Glomerular endothelial cell (primary cell): ENCODE results near the gene GOLGA6B. TPM values are rescaled to one million over a fixed set of nuclear protein-coding genes. Genes with fewer than 3 reads are reported as not detected.

Experiments
- total RNA-seq: library from RNA; depleted of rRNA; stranded (reverse); fragments of >200 nt; gene quantifications from 2 replicates; pipeline ENCODE4 v1.2.3, GENCODE V29; 2015

Gene GOLGA6B
- total RNA-seq, 1 donor from 2014 or later: not detected

Other genes with a start within 250 kb of the GOLGA6B start
- gene ARIH1, start 180.4 kb upstream of the GOLGA6B start, total RNA-seq: 36.5 and 40.3 TPM in 2 replicates
- gene HIGD2B, start 31.5 kb downstream of the GOLGA6B start, total RNA-seq: not detected in 2 replicates
- 9.7 and 34.9 TPM in 2 replicates for gene BBS4, start 31.5 kb downstream of the GOLGA6B start, total RNA-seq
- 46.8 and 63.1 TPM in 2 replicates for gene ADPGK, start 129.1 kb downstream of the GOLGA6B start, total RNA-seq